ENCODE results near the gene SESTD1. TPM values are rescaled to one million over a fixed set of nuclear protein-coding genes. Genes with fewer than 3 reads are reported as not detected.

SESTD1 gene
- polyA plus RNA-seq, 3 donors: 25.3 to 44.4 (median 25.3) TPM

- H3K36me3 Mint-ChIP-seq: peaks cover 2 to 5% of the 10 kb centered on the region in 2 donors
- TF ChIP-seq CTCF (IDR thresholded peaks at IDR 0.05): no peak
- no peaks in the 10 kb centered on the region for H3K9me3 ChIP-seq (replicated peaks in 1 of 2; ENCODE audit: control insufficient read depth in 1 of 2, insufficient read depth in 1 of 2, low read length in 2 of 2)
- no peaks in the 10 kb centered on the region for H3K27me3 ChIP-seq (ENCODE audit: control insufficient read depth in 2 of 2, insufficient read depth in 2 of 2, low read length in 2 of 2)
- no peak overlapping the region for H3K4me3 ChIP-seq (replicated peaks in 1 of 3; ENCODE audit: low read depth in 2 of 3, low read length in 3 of 3)
- DNase-seq: no peak
- peak overlapping the region in 1 of 7 donors; percentile 25 for H3K27ac Mint-ChIP-seq
- WGBS (ENCODE audit: insufficient coverage): 100% methylated on average over 1 of the region's 3 CpGs
- no peak overlapping the region for H2AFZ ChIP-seq (ENCODE audit: insufficient read depth, low read depth, low read length, poor library complexity, severe bottlenecking)
- peaks cover 69% of the 10 kb centered on the region for H3K4me1 Mint-ChIP-seq
- peaks cover 97% of the 10 kb centered on the region for H3K79me2 ChIP-seq (ENCODE audit: insufficient read depth, low read length)
- H3K4me1 ChIP-seq (ENCODE audit: control insufficient read depth in 1 of 2, insufficient read depth in 2 of 2, low read length in 2 of 2): peaks cover 24 to 44% of the 10 kb centered on the region in 2 donors
- H3K27me3 Mint-ChIP-seq (ENCODE audit: low read depth in 3 of 3): peaks cover 0 to 2% (median 0%) of the 10 kb centered on the region in 3 donors
- no peak overlapping the region for H3K9ac ChIP-seq (ENCODE audit: insufficient read depth, low read length, poor library complexity, severe bottlenecking)
- peaks cover 62% of the 10 kb centered on the region for H4K20me1 ChIP-seq (ENCODE audit: insufficient read depth, low read length)
- no peak overlapping the region for H3K4me2 ChIP-seq (replicated peaks; ENCODE audit: extremely low read depth, low read length, poor library complexity, severe bottlenecking)
- intact Hi-C loops (cut with micrococcal nuclease): no loop called here
- no peaks in the 10 kb centered on the region for H3K36me3 ChIP-seq (replicated peaks in 1 of 2; ENCODE audit: control insufficient read depth in 1 of 2, insufficient read depth in 2 of 2, low read length in 2 of 2)
- H3K9me3 Mint-ChIP-seq: no peaks in the 10 kb centered on the region
- H3K4me3 Mint-ChIP-seq: no peak overlapping the region
- H3K27ac ChIP-seq (ENCODE audit: low read depth in 1 of 2, low read length in 2 of 2): no peak overlapping the region
Observed at GRCh38 chr2:179237209-179237946, 27.3 kb downstream of the SESTD1 start.

GRCh38 chr2:179235463-179236108 lies 29.0 kb downstream of the SESTD1 start:
- H3K27me3 Mint-ChIP-seq (ENCODE audit: low read depth in 3 of 3): no peaks in the 10 kb centered on the region
- peaks cover 2 to 5% of the 10 kb centered on the region in 2 donors for H3K36me3 Mint-ChIP-seq
- 28% methylated on average over 7 of the region's 7 CpGs for WGBS (ENCODE audit: insufficient coverage)
- H3K4me2 ChIP-seq (replicated peaks; ENCODE audit: extremely low read depth, low read length, poor library complexity, severe bottlenecking): peak overlapping the region; percentile 74
- H3K4me1 ChIP-seq (ENCODE audit: control insufficient read depth in 1 of 2, insufficient read depth in 2 of 2, low read length in 2 of 2): peaks cover 24 to 44% of the 10 kb centered on the region in 2 donors
- peak overlapping the region; percentile 41 for H2AFZ ChIP-seq (ENCODE audit: insufficient read depth, low read depth, low read length, poor library complexity, severe bottlenecking)
- H3K79me2 ChIP-seq (ENCODE audit: insufficient read depth, low read length): peaks cover 97% of the 10 kb centered on the region
- peak overlapping the region; percentile 82 to 94 (median 92) for H3K27ac Mint-ChIP-seq
- H3K36me3 ChIP-seq (replicated peaks in 1 of 2; ENCODE audit: control insufficient read depth in 1 of 2, insufficient read depth in 2 of 2, low read length in 2 of 2): no peaks in the 10 kb centered on the region
- no peak for TF ChIP-seq CTCF (IDR thresholded peaks at IDR 0.05)
- H3K27ac ChIP-seq (ENCODE audit: low read depth in 1 of 2, low read length in 2 of 2): peak overlapping the region in 1 of 2 donors; percentile 82
- DNase-seq: peak; percentile 17 to 45 (median 21)
- H3K27me3 ChIP-seq (ENCODE audit: control insufficient read depth in 2 of 2, insufficient read depth in 2 of 2, low read length in 2 of 2): no peaks in the 10 kb centered on the region
- intact Hi-C loops (cut with micrococcal nuclease): no loop called here
- H3K9me3 Mint-ChIP-seq: no peaks in the 10 kb centered on the region
- peaks cover 50% of the 10 kb centered on the region for H4K20me1 ChIP-seq (ENCODE audit: insufficient read depth, low read length)
- H3K9me3 ChIP-seq (replicated peaks in 1 of 2; ENCODE audit: control insufficient read depth in 1 of 2, insufficient read depth in 1 of 2, low read length in 2 of 2): no peaks in the 10 kb centered on the region
- peaks cover 52% of the 10 kb centered on the region for H3K4me1 Mint-ChIP-seq
- peak overlapping the region; percentile 45 for H3K9ac ChIP-seq (ENCODE audit: insufficient read depth, low read length, poor library complexity, severe bottlenecking)
- H3K4me3 Mint-ChIP-seq: peak overlapping the region; percentile 64 to 87
- H3K4me3 ChIP-seq (replicated peaks in 1 of 3; ENCODE audit: low read depth in 2 of 3, low read length in 3 of 3): peak overlapping the region; percentile 54 to 98 (median 75)

All from CD14-positive monocyte (primary cell).